SU-DHL-6 (cell line): Measurements from ENCODE around the gene ZNF438.

ENCODE experiments used
- H2AFZ ChIP-seq: fragments of 200-600 bp; sonication (generic); 2 replicates; pipeline ENCODE4 v1.6.1; 2014; ENCODE audit warnings: low read depth, mild to moderate bottlenecking, moderate library complexity, mixed read lengths, antibody characterized with exemption, low read length; ENCODE audit not compliant: severe bottlenecking
- H3F3A ChIP-seq: fragments of 200-600 bp; shearing (Covaris generic); 2 replicates; pipeline ENCODE4 v1.6.0; 2016; ENCODE audit warnings: antibody characterized with exemption, mild to moderate bottlenecking; ENCODE audit not compliant: insufficient read depth
- H3K27ac ChIP-seq: fragments of 200-600 bp; sonication (generic); 2 replicates; pipeline ENCODE4 v1.5.1; 2016; ENCODE audit warnings: low read depth, mild to moderate bottlenecking, low read length, moderate library complexity, mixed read lengths
- H3K27me3 ChIP-seq: fragments of 200-600 bp; sonication (generic), shearing (Covaris generic); 2 replicates; pipeline ENCODE4 v1.6.0; 2014; ENCODE audit warnings: mild to moderate bottlenecking, low read length
- H3K36me3 ChIP-seq: fragments of 200-600 bp; sonication (generic); 2 replicates; pipeline ENCODE4 v1.6.1; 2014; ENCODE audit warnings: mild to moderate bottlenecking, low read length, mixed read lengths
- H3K4me2 ChIP-seq: fragments of 300-600, 200-600 bp; shearing (Covaris generic), sonication (generic); 2 replicates; pipeline ENCODE4 v1.6.0; 2014; ENCODE audit warnings: low read length, low read depth, mild to moderate bottlenecking; ENCODE audit not compliant: poor library complexity, severe bottlenecking
- H3K4me3 ChIP-seq: fragments of 200-600 bp; sonication (generic); 2 replicates; pipeline ENCODE4 v1.5.1; 2014; ENCODE audit warnings: antibody characterized with exemption, low read length, mild to moderate bottlenecking, mixed read lengths; ENCODE audit not compliant: insufficient read depth, poor library complexity, severe bottlenecking
- H3K79me2 ChIP-seq: fragments of 200-600 bp; sonication (generic); 2 replicates; pipeline ENCODE4 v1.6.1; 2014; ENCODE audit warnings: mild to moderate bottlenecking, low read length, moderate library complexity; ENCODE audit not compliant: insufficient read depth
- H3K9ac ChIP-seq: fragments of 200-600 bp; sonication (generic); 2 replicates; pipeline ENCODE4 v1.7.0; 2014; ENCODE audit warnings: mild to moderate bottlenecking, low read length
- H3K9me2 ChIP-seq: fragments of 200-600 bp; sonication (generic); replicated peaks from 2 replicates; pipeline ENCODE4 v1.6.1; 2014; ENCODE audit warnings: low read length; ENCODE audit not compliant: insufficient read depth
- H3K9me3 ChIP-seq: fragments of 200-600 bp; sonication (generic); 2 replicates; pipeline ENCODE4 v1.6.1; 2014; ENCODE audit warnings: low read length, mixed read lengths; ENCODE audit not compliant: insufficient read depth
- H4K20me1 ChIP-seq: fragments of 200-600 bp; sonication (generic); 2 replicates; pipeline ENCODE4 v1.6.1; 2014; ENCODE audit warnings: low read depth, mild to moderate bottlenecking, antibody characterized with exemption, low read length, moderate library complexity, mixed read lengths
- EZH2phosphoT487 ChIP-seq: fragments of 200-600 bp; sonication (generic), shearing (Covaris generic); conservative IDR thresholded peaks from 2 replicates; pipeline ENCODE4 v1.6.1; 2018; ENCODE audit warnings: mild to moderate bottlenecking, antibody characterized with exemption, low read length, moderate library complexity, mixed read lengths
- TF ChIP-seq, protein P1 (sequence below): fragments of 200-600 bp; sonication (generic); IDR thresholded peaks from one replicate; pipeline ENCODE4 v1.5.1; 2017; ENCODE audit warnings: antibody characterized with exemption, mild to moderate bottlenecking, low read length, moderate library complexity; ENCODE audit not compliant: insufficient read depth, poor library complexity, severe bottlenecking

Gene ZNF438

DNA sequence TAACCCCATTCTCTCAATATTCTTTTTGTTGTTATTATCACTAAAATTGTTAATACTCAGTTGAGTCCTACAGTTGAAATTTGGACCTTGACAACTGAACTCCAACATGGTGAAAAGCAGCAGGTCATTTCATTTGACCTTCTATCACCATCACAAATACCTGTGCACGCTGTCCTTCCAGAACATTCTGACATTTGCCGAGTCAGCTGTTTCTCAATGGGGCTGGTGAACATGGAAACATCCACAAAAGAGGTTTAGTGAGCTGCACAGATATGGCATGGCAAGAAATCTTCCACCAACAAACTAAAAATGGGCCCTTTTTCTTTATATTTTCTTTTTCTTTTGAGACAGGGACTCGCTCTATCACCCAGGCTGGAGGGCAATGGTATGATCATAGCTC lies 169.7 kb downstream of the ZNF438 start:
- no peak overlapping the region for H3K9ac ChIP-seq
- no peaks in the 10 kb centered on the region for H3K9me2 ChIP-seq
- no peaks in the 10 kb centered on the region for H4K20me1 ChIP-seq
- H2AFZ ChIP-seq = no peak overlapping the region
- no peak for TF ChIP-seq EZH2phosphoT487
- TF ChIP-seq, protein P1, sequence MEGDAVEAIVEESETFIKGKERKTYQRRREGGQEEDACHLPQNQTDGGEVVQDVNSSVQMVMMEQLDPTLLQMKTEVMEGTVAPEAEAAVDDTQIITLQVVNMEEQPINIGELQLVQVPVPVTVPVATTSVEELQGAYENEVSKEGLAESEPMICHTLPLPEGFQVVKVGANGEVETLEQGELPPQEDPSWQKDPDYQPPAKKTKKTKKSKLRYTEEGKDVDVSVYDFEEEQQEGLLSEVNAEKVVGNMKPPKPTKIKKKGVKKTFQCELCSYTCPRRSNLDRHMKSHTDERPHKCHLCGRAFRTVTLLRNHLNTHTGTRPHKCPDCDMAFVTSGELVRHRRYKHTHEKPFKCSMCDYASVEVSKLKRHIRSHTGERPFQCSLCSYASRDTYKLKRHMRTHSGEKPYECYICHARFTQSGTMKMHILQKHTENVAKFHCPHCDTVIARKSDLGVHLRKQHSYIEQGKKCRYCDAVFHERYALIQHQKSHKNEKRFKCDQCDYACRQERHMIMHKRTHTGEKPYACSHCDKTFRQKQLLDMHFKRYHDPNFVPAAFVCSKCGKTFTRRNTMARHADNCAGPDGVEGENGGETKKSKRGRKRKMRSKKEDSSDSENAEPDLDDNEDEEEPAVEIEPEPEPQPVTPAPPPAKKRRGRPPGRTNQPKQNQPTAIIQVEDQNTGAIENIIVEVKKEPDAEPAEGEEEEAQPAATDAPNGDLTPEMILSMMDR = no peak
- H3K4me3 ChIP-seq = no peak overlapping the region
- H3F3A ChIP-seq = no peaks in the 10 kb centered on the region
- H3K27ac ChIP-seq = no peak overlapping the region
- no peak overlapping the region for H3K4me2 ChIP-seq
- H3K36me3 ChIP-seq = no peaks in the 10 kb centered on the region
- no peaks in the 10 kb centered on the region for H3K27me3 ChIP-seq
- H3K9me3 ChIP-seq = no peaks in the 10 kb centered on the region
- H3K79me2 ChIP-seq = no peaks in the 10 kb centered on the region

DNA sequence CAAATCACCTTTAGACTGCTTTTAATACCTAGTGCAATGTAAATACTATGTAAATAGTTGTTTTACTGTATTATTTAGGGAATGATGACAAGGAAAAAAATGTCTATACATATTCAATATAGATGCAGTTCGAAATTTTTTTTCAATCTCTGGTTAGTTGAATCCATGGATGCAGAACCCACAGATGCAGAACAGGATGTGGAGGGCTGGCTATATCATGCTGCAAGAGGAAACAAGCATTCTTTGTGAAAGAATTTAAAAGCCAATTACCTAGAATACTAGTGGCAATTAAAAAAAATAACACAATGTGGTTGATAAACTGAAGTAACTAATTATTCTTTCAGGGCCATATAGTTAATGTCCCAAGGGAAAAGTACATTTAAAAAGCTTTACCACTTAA lies 170.4 kb downstream of the ZNF438 start:
- TF ChIP-seq, protein P1 = no peak
- no peak for TF ChIP-seq EZH2phosphoT487
- Histone ChIP-seq H3K27ac (no peak overlapping the region), H3K4me2 (no peak overlapping the region)

DNA sequence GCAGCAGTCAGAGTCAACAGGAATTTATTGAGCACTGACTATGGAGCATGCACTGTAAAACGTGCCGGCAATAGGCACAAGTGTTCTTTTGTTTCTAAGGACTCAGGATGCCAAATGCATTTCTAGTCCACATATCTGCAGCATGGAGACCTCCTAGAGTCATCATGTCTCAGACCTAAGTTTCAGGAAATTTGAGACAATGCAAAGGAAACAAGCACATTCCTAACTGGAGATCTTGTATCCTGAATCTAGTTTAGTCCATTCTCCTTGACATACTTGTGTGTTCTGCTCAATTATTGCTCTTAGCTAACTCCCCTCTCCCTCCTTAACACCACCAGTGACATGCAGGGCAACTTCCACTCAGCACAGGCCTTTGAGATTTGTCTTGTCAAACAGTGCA lies 173.2 kb downstream of the ZNF438 start:
- Histone ChIP-seq H3K36me3 (no peaks in the 10 kb centered on the region), H3K9ac (no peak overlapping the region), H3K27ac (no peak overlapping the region), H3K9me3 (no peaks in the 10 kb centered on the region), H3K79me2 (no peaks in the 10 kb centered on the region), H4K20me1 (no peaks in the 10 kb centered on the region), H3K4me3 (no peak overlapping the region), H3F3A (no peaks in the 10 kb centered on the region), H3K27me3 (no peaks in the 10 kb centered on the region), H3K9me2 (no peaks in the 10 kb centered on the region), H3K4me2 (no peak overlapping the region), H2AFZ (no peak overlapping the region)
- TF ChIP-seq EZH2phosphoT487 = no peak
- TF ChIP-seq, protein P1 = no peak

More for the DNA sequence above, 170.4 kb downstream of the ZNF438 start:
- Histone ChIP-seq H3K9me2 (no peaks in the 10 kb centered on the region), H3K9me3 (no peaks in the 10 kb centered on the region), H3F3A (no peaks in the 10 kb centered on the region), H2AFZ (no peak overlapping the region), H3K79me2 (no peaks in the 10 kb centered on the region), H4K20me1 (no peaks in the 10 kb centered on the region), H3K4me3 (no peak overlapping the region), H3K27me3 (no peaks in the 10 kb centered on the region), H3K9ac (no peak overlapping the region), H3K36me3 (no peaks in the 10 kb centered on the region)
